ENCODE data around the gene PIK3C3.
A peak's percentile ranks its signal among the peaks of the same experiment; 100 is the strongest.

The PIK3C3 gene

GRCh38 chr18:42052122-42052708 lies 97.2 kb downstream of the PIK3C3 start:
- Histone ChIP-seq H2BK15ac (ENCODE audit: low read depth, poor library complexity, severe bottlenecking) (no peak overlapping the region), H3K18ac (ENCODE audit: low read depth in 1 of 2, low read length in 2 of 2) (no peak overlapping the region), H3K4me3 (ENCODE audit: insufficient read depth in 1 of 2, low read depth in 1 of 2, low read length in 2 of 2) (no peak overlapping the region), H3K27ac (ENCODE audit: low read length, poor library complexity, severe bottlenecking) (no peak overlapping the region), H3K4me2 (ENCODE audit: low read length, poor library complexity, severe bottlenecking) (no peak overlapping the region), H3K4me1 (ENCODE audit: control insufficient read depth, insufficient read depth, low read depth, low read length) (no peaks in the 10 kb centered on the region), H3K27me3 (ENCODE audit: control insufficient read depth in 1 of 2, insufficient read depth in 1 of 2, low read length in 2 of 2) (no peaks in the 10 kb centered on the region), H2AK5ac (ENCODE audit: low read length, severe bottlenecking) (no peak overlapping the region), H2BK120ac (ENCODE audit: low read depth, low read length) (no peak overlapping the region), H3K14ac (ENCODE audit: low read length in 2 of 2) (no peak overlapping the region), H3K23ac (ENCODE audit: low read length in 2 of 2) (no peak overlapping the region), H2AFZ (ENCODE audit: low read depth, low read length) (no peak overlapping the region), H3K36me3 (ENCODE audit: control insufficient read depth in 1 of 2, insufficient read depth in 2 of 2, low read depth in 1 of 2, low read length in 2 of 2) (peaks cover 4 to 41% of the 10 kb centered on the region in 2 experiments), H4K8ac (ENCODE audit: low read length) (no peak overlapping the region), H4K91ac (ENCODE audit: low read length) (no peak overlapping the region), H3K4ac (ENCODE audit: low read depth in 1 of 2, low read length in 2 of 2) (no peak overlapping the region), H3K79me1 (replicated peaks; ENCODE audit: low read length, poor library complexity, severe bottlenecking) (peaks cover 5% of the 10 kb centered on the region), H3K9me3 (ENCODE audit: control insufficient read depth, low read length) (no peaks in the 10 kb centered on the region), H2BK5ac (ENCODE audit: low read depth, low read length, poor library complexity, severe bottlenecking) (no peak overlapping the region), H2BK12ac (ENCODE audit: low read length in 2 of 2) (no peak overlapping the region), H3K9ac (ENCODE audit: low read length) (peak overlapping the region; percentile 87)
- 88% methylated on average over 3 of the region's 3 CpGs for WGBS
- DNase-seq = peak; percentile 20

DNA sequence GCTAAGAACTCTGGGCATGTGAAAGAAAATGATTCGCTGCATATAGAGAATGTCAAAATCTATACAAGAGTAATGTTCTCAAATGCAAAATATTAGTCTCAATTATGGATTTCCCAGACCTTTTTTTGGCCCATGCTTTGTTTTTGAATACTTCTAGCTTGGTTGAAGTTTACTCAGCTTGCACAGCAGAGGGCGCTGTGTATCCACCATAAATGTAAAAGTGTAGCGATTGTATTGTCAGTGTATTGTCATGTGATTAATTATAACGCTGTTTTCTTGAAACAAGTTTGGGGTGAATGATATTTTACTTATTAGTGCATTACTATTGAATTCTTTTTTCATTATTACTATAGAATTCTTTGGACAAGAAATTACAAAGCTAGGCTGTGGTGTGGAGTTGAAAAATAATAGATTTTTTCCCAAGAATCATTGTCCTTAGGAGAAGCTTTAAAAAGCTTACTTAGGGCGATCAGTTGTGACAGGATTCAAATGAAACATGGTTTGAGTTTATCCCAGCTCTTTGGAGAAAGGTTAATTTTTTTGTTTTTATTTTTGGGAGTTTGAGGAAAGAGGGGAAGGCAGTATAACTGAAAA lies 98.3 kb downstream of the PIK3C3 start:
- H2BK15ac ChIP-seq (ENCODE audit: low read depth, poor library complexity, severe bottlenecking) = no peak overlapping the region
- H3K4ac ChIP-seq (ENCODE audit: low read depth in 1 of 2, low read length in 2 of 2) = no peak overlapping the region
- peaks cover 5% of the 10 kb centered on the region for H3K79me1 ChIP-seq (replicated peaks; ENCODE audit: low read length, poor library complexity, severe bottlenecking)
- H3K23ac ChIP-seq (ENCODE audit: low read length in 2 of 2) = no peak overlapping the region
- H3K4me3 ChIP-seq (ENCODE audit: insufficient read depth in 1 of 2, low read depth in 1 of 2, low read length in 2 of 2) = peak overlapping the region in 1 of 2 experiments; percentile 16
- H4K8ac ChIP-seq (ENCODE audit: low read length) = no peak overlapping the region
- H3K18ac ChIP-seq (ENCODE audit: low read depth in 1 of 2, low read length in 2 of 2) = no peak overlapping the region
- H3K9ac ChIP-seq (ENCODE audit: low read length) = peak overlapping the region; percentile 87
- DNase-seq = peak; percentile 63
- peaks cover 4 to 51% of the 10 kb centered on the region in 2 experiments for H3K36me3 ChIP-seq (ENCODE audit: control insufficient read depth in 1 of 2, insufficient read depth in 2 of 2, low read depth in 1 of 2, low read length in 2 of 2)
- H2AFZ ChIP-seq (ENCODE audit: low read depth, low read length) = no peak overlapping the region
- H3K27me3 ChIP-seq (ENCODE audit: control insufficient read depth in 1 of 2, insufficient read depth in 1 of 2, low read length in 2 of 2) = no peaks in the 10 kb centered on the region
- no peaks in the 10 kb centered on the region for H3K4me1 ChIP-seq (ENCODE audit: control insufficient read depth, insufficient read depth, low read depth, low read length)
- H2AK5ac ChIP-seq (ENCODE audit: low read length, severe bottlenecking) = no peak overlapping the region
- no peak overlapping the region for H4K91ac ChIP-seq (ENCODE audit: low read length)
- no peak overlapping the region for H3K14ac ChIP-seq (ENCODE audit: low read length in 2 of 2)
- H3K27ac ChIP-seq (ENCODE audit: low read length, poor library complexity, severe bottlenecking) = no peak overlapping the region
- H2BK12ac ChIP-seq (ENCODE audit: low read length in 2 of 2) = no peak overlapping the region
- no peak overlapping the region for H2BK120ac ChIP-seq (ENCODE audit: low read depth, low read length)
- H3K9me3 ChIP-seq (ENCODE audit: control insufficient read depth, low read length) = no peaks in the 10 kb centered on the region
- WGBS = 17% methylated on average over 2 of the region's 5 CpGs
- no peak overlapping the region for H3K4me2 ChIP-seq (ENCODE audit: low read length, poor library complexity, severe bottlenecking)
- H2BK5ac ChIP-seq (ENCODE audit: low read depth, low read length, poor library complexity, severe bottlenecking) = no peak overlapping the region

DNA sequence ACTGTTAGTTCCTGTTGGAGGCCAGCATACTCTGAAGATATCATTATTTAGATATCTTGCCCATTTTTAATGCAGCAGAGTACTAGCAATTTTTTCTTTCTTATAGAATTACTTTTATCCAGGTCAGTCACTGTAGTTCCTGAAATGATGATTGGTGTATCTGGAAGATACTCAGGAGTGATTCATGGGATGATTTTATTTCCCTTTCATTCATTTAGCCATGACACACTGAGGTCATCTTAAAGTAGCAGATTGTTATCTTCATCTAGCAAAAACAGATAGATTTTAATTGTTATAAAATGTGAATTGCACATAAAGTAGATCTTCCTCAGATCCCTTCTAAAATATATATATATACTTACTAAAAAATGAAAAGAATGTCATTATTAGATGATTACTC lies 109.1 kb downstream of the PIK3C3 start:
- Histone ChIP-seq H2AK5ac (ENCODE audit: low read length, severe bottlenecking) (no peak overlapping the region), H3K4me1 (ENCODE audit: control insufficient read depth, insufficient read depth, low read depth, low read length) (peaks cover 2% of the 10 kb centered on the region), H3K9me3 (ENCODE audit: control insufficient read depth, low read length) (no peaks in the 10 kb centered on the region)

DNA sequence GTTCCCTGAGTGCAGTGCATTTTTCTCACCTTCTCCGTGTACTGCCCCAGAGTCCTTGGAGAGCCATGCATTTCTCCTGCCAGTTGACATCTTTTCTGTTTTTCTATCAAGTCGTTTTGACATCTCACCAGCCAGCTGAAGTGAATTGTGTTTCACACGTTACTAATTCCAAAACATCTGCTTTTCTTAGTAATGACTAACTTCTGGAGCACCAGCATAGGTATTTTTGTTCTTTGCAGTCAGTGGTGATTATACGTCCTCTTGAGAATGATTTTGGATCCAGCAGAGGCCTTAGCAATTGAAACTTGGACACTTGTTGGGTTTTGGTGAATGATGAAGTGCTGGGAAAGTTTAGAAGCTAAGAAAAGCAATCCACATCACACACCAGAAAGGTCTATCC lies 112.5 kb downstream of the PIK3C3 start:
- H3K23ac ChIP-seq (ENCODE audit: low read length in 2 of 2) = no peak overlapping the region
- no peak overlapping the region for H2AK5ac ChIP-seq (ENCODE audit: low read length, severe bottlenecking)
- H3K18ac ChIP-seq (ENCODE audit: low read depth in 1 of 2, low read length in 2 of 2) = no peak overlapping the region
- peaks cover 5 to 69% of the 10 kb centered on the region in 2 experiments for H3K36me3 ChIP-seq (ENCODE audit: control insufficient read depth in 1 of 2, insufficient read depth in 2 of 2, low read depth in 1 of 2, low read length in 2 of 2)
- no peak overlapping the region for H2BK15ac ChIP-seq (ENCODE audit: low read depth, poor library complexity, severe bottlenecking)
- no peak overlapping the region for H4K8ac ChIP-seq (ENCODE audit: low read length)
- peaks cover 4% of the 10 kb centered on the region for H3K79me1 ChIP-seq (replicated peaks; ENCODE audit: low read length, poor library complexity, severe bottlenecking)
- H3K9ac ChIP-seq (ENCODE audit: low read length) = no peak overlapping the region
- no peaks in the 10 kb centered on the region for H3K27me3 ChIP-seq (ENCODE audit: control insufficient read depth in 1 of 2, insufficient read depth in 1 of 2, low read length in 2 of 2)
- no peak overlapping the region for H3K4me3 ChIP-seq (ENCODE audit: insufficient read depth in 1 of 2, low read depth in 1 of 2, low read length in 2 of 2)
- 100% methylated on average over 3 of the region's 4 CpGs for WGBS
- peaks cover 2% of the 10 kb centered on the region for H3K4me1 ChIP-seq (ENCODE audit: control insufficient read depth, insufficient read depth, low read depth, low read length)
- peak overlapping the region; percentile 49 for H3K27ac ChIP-seq (ENCODE audit: low read length, poor library complexity, severe bottlenecking)
- no peak overlapping the region for H3K14ac ChIP-seq (ENCODE audit: low read length in 2 of 2)
- no peak overlapping the region for H2BK5ac ChIP-seq (ENCODE audit: low read depth, low read length, poor library complexity, severe bottlenecking)
- H2BK12ac ChIP-seq (ENCODE audit: low read length in 2 of 2) = no peak overlapping the region
- H2AFZ ChIP-seq (ENCODE audit: low read depth, low read length) = no peak overlapping the region
- no peak overlapping the region for H4K91ac ChIP-seq (ENCODE audit: low read length)
- H3K9me3 ChIP-seq (ENCODE audit: control insufficient read depth, low read length) = no peaks in the 10 kb centered on the region
- H3K4ac ChIP-seq (ENCODE audit: low read depth in 1 of 2, low read length in 2 of 2) = no peak overlapping the region
- no peak for DNase-seq
- no peak overlapping the region for H2BK120ac ChIP-seq (ENCODE audit: low read depth, low read length)
- H3K4me2 ChIP-seq (ENCODE audit: low read length, poor library complexity, severe bottlenecking) = no peak overlapping the region

More for the DNA sequence above, 109.1 kb downstream of the PIK3C3 start:
- Histone ChIP-seq H2BK12ac (ENCODE audit: low read length in 2 of 2) (no peak overlapping the region), H3K27me3 (ENCODE audit: control insufficient read depth in 1 of 2, insufficient read depth in 1 of 2, low read length in 2 of 2) (no peaks in the 10 kb centered on the region), H3K79me1 (replicated peaks; ENCODE audit: low read length, poor library complexity, severe bottlenecking) (no peaks in the 10 kb centered on the region), H4K91ac (ENCODE audit: low read length) (no peak overlapping the region), H3K4me2 (ENCODE audit: low read length, poor library complexity, severe bottlenecking) (no peak overlapping the region), H2BK15ac (ENCODE audit: low read depth, poor library complexity, severe bottlenecking) (no peak overlapping the region), H4K8ac (ENCODE audit: low read length) (no peak overlapping the region), H2AFZ (ENCODE audit: low read depth, low read length) (no peak overlapping the region), H3K4me3 (ENCODE audit: insufficient read depth in 1 of 2, low read depth in 1 of 2, low read length in 2 of 2) (no peak overlapping the region), H3K4ac (ENCODE audit: low read depth in 1 of 2, low read length in 2 of 2) (no peak overlapping the region), H3K18ac (ENCODE audit: low read depth in 1 of 2, low read length in 2 of 2) (no peak overlapping the region), H3K9ac (ENCODE audit: low read length) (no peak overlapping the region), H2BK5ac (ENCODE audit: low read depth, low read length, poor library complexity, severe bottlenecking) (no peak overlapping the region), H3K14ac (ENCODE audit: low read length in 2 of 2) (no peak overlapping the region), H2BK120ac (ENCODE audit: low read depth, low read length) (no peak overlapping the region), H3K27ac (ENCODE audit: low read length, poor library complexity, severe bottlenecking) (no peak overlapping the region), H3K23ac (ENCODE audit: low read length in 2 of 2) (no peak overlapping the region), H3K36me3 (ENCODE audit: control insufficient read depth in 1 of 2, insufficient read depth in 2 of 2, low read depth in 1 of 2, low read length in 2 of 2) (peaks cover 8 to 56% of the 10 kb centered on the region in 2 experiments)
- DNase-seq = no peak

Measured in mesenchymal stem cell (in vitro differentiated cells and primary cell).